ENCODE measurements around the gene KRT6A.

GRCh38 chr12:52464897-52465296 lies 28.2 kb downstream of the KRT6A start:
- TF ChIP-seq CTCF (IDR thresholded peaks at IDR 0.05): no peak
- no peak for TF ChIP-seq EZH2phosphoT487 (IDR thresholded peaks at IDR 0.05)
- TF ChIP-seq EZH2 (IDR thresholded peaks at IDR 0.05): no peak

Measured in neural progenitor cell (in vitro differentiated cells).